Islet of Langerhans (tissue), 1 donor: ENCODE measurements around the gene SLC37A3.
"Not testable (repeated sequence)": the region's sequence is repeated elsewhere in the genome, so short reads cannot be mapped to it uniquely, and the experiment has no call there.

Source experiments
- FAIRE-seq: peaks from one replicate; lab custom pipeline; 2011; peaks lifted over from hg19 to GRCh38; lab: Jason Lieb, UNC

The SLC37A3 gene, protein sequence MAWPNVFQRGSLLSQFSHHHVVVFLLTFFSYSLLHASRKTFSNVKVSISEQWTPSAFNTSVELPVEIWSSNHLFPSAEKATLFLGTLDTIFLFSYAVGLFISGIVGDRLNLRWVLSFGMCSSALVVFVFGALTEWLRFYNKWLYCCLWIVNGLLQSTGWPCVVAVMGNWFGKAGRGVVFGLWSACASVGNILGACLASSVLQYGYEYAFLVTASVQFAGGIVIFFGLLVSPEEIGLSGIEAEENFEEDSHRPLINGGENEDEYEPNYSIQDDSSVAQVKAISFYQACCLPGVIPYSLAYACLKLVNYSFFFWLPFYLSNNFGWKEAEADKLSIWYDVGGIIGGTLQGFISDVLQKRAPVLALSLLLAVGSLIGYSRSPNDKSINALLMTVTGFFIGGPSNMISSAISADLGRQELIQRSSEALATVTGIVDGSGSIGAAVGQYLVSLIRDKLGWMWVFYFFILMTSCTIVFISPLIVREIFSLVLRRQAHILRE

DNA sequence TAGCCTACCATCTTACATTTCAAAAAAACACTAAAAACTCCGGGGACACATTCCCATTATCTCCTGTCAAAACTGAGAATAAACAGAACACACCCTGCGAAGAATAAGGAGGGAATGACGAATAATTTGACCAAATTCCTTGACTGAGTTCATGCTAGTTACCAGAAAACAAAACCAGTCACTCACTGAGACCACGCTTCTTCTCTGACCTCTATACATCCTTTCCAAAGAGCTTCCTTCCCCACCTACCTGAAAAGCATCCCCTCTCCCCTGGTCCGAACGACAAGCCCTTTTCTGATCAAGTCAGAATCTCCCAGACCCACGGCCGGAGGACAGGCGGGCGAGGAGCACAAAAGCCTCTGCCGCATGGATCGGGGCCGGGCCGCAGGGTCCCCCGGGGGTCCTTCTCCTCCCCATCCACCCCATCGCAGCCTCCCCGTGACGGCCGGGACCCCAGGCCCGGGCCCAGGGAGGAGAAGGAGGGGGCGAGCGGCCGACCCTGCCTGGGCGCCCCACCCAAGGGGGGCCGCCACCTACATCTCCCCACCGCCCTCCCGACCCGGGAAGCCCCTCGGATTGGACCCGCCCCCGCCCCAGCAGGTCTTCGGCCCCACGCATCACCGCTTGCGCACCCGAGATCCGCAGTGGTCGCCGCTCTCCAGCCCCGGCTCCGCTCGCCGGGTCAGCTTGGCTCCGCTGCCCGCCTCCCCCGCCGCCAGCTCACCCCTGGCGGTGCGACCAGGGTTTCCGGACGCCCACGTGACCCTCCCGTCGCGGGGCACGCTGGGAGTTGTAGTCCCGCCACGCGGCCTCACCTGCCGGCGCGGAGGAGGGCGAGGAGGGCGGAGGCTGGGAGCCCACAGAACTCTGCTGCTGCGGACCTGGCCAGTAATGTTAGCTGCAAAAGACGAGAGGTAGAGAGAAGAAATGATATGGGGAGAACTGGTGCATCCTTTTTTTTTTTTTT, at the start of gene SLC37A3:
SLC37A3 (minus strand) TSS at position 747 of the 967 bp plus-strand sequence. CDS start 16,004 bp downstream, outside the sequence.
- FAIRE-seq: no peak

DNA sequence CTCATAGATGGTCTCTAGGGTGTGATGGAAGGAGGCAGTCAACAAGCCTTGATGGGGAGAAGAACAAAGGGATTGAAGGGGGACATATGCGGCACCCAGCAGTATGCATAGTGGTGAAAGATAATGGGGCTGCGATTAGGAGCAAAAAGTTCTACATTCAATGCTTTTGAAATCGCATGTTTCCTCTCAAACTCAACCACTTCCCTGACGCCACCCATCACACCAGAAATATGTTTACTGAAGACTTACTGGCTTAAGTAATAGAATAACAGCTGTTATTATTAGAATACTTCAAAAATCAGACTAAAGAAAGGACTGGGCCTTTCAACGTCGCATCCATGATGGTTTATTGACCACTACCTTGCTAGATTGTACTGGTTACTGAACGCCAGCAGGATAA, 49.5 kb upstream of the SLC37A3 start:
- FAIRE-seq: no peak

DNA sequence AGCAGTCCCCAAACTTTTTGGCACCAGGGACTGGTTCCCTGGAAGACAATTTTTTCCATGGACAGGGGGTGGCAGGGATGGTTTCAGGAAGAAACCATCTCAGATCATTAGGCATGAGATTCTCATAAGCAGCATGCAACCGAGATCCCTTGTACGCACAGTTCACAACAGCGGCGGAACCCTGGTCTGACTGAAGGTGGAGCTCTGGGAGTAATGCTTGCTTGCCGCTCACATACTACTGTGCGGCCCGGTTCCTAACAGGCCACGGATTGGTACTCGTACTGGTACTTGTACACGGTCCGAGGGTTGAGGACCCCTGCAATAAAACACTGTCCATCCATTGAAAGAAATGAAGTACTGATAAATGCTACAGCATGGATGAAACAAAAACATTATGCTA, 48.1 kb upstream of the SLC37A3 start:
- no peak for FAIRE-seq

GRCh38 chr7:140441519-140441918, 43.2 kb upstream of the SLC37A3 start:
- FAIRE-seq: no peak

- FAIRE-seq: no peak
Observed at GRCh38 chr7:140440593-140440992, 42.3 kb upstream of the SLC37A3 start.

- FAIRE-seq: no peak
Observed at GRCh38 chr7:140439359-140439758, 41.0 kb upstream of the SLC37A3 start.

DNA sequence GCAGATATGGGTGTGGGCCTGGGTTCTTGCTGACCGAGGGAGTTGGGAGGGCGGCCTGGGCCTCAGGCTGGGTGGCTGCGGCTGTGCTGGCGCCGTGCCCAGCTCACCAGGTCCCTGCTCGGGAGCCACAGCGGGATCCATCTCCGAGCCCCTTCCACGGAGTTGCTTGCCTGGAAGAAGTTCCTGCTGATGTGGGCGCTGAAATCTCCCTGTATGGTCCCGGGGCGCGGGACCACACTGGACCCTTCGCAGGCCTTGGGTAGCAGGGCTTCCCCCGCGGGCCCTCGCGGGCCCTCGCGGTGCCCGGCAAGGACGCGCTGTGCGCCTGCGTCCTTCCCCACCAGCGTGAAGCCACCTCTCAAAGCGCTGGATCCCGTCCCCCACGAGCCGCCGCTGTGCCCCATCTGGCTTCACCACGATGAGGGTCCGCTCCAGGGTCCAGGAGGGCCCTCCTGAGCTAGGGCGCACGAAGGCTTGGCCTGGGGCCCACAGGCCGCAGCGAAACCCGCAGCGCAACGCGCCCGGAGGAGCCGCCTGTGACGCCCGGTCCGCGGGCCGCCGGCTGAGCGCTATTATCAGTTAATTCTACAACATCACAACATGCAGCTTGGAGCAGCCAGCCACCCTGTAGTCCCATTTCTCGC, 37.0 kb upstream of the SLC37A3 start:
- FAIRE-seq: no peak

DNA sequence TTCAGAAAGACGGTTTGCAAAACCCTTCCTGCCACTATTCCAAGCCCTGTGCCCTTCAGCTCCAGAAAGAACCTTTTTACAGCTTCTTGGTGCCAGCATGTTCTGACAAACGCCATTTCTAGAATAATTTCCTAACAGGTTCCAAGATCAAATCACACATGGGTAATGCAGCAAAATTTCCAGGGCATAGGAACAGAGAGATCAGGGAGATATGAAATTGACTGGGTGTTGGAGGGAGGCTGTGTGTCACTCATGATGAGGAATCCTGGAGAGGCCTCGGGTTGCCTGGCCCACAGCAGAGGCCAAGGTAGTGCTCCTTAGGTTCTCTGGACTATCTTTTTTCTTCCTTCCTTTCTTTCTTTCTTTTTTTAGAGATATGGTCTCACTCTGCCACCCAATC, 35.1 kb upstream of the SLC37A3 start:
- FAIRE-seq: no peak

- no peak for FAIRE-seq
Observed at GRCh38 chr7:140426130-140426529, 27.8 kb upstream of the SLC37A3 start.

DNA sequence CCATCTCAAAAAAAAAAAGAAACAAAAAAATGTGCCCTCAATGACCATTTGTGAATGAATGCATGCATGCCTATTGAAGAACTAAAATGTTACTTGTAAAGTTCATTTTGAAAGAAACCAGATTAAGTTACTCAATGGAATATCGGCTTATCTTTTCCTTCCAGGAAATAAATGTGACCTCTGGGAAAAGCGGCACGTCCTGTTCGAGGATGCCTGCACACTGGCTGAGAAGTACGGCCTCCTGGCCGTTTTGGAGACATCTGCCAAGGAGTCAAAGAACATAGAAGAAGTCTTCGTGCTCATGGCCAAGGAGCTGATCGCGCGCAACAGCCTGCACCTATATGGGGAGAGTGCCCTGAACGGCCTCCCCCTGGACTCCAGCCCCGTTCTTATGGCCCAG, 27.4 kb upstream of the SLC37A3 start:
- no peak for FAIRE-seq

GRCh38 chr7:140423501-140423900, 25.2 kb upstream of the SLC37A3 start:
- no peak for FAIRE-seq

- FAIRE-seq: no peak
Observed at GRCh38 chr7:140421521-140421920, 23.2 kb upstream of the SLC37A3 start.

DNA sequence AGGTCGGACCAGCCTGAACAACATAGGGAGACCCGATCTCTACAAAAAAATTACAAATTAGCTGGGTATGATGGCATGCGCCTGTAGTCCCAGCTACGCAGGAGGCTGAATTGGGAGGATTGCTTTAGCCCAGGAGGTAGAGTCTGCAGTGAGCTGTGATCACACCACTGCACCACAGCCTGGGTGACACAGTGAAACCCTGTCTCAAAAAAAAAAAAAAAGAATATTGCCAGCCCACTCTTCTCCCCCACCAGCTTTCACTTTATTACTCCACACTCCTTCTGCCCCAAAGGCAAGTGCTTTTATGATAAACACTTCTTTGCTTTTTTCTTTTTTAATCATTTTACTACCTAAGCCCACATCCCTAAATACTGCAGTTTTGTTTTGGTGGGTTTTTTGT, 20.3 kb upstream of the SLC37A3 start:
- FAIRE-seq: no peak

GRCh38 chr7:140418156-140418472, 19.8 kb upstream of the SLC37A3 start:
- FAIRE-seq: not testable (repeated sequence)

GRCh38 chr7:140417456-140418155, 19.3 kb upstream of the SLC37A3 start:
- no peak for FAIRE-seq

DNA sequence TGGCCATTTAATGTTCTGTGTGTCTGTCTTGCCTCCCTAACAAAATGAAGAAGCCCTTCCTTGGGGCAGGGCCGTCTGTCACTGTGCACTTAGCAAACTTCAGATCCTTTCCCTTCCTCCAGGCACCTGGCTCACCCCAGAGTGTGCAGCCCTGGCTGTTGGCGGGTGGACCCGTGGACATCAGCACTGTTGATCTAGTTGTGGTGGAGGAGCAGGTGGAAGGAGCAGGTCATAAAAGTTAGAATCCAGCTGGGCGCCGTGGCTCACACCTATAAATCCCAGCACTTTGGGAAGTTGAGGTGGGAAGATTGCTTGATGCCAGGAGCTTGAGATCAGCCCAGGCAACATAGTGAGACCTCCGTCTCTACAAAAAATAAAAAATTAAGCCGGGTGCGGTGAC, 18.2 kb upstream of the SLC37A3 start:
- no peak for FAIRE-seq

- not testable (repeated sequence) for FAIRE-seq
Observed at GRCh38 chr7:140415816-140416215, 17.5 kb upstream of the SLC37A3 start.

DNA sequence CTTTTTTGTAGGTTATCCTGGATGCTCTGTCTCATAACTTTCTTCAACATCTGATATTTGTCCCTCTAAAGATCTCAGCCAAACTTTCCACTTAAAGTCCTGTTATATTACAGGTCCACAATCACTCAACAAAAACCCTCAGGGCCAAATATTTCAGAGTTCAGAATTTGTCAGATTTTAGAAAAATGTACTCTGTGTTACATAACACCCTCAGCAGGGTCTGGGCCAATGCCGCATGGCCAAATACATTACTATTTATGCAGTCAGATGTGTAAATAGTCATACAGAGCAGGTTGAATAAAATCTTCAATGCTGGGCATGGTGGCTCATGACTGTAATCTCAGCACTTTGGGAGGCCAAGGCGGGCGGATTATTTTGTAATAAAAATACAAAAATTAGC, 17.0 kb upstream of the SLC37A3 start:
- no peak for FAIRE-seq

- FAIRE-seq: no peak
Observed at GRCh38 chr7:140404565-140405065, 6.3 kb upstream of the SLC37A3 start.

- no peak for FAIRE-seq
Observed at GRCh38 chr7:140403878-140404564, 5.7 kb upstream of the SLC37A3 start, which contains the start of gene RAB19. TSS of gene RAB19 (plus strand) at chr7:140404058. CDS start at chr7:140407647, 3,589 bp downstream.
